HG03571 (cell line): ENCODE results near the gene MRPL3.
"Not testable (repeated sequence)": the region's sequence is repeated elsewhere in the genome, so short reads cannot be mapped to it uniquely, and the experiment has no call there.

ENCODE experiments used
- ATAC-seq: cut with Tn5 transposase; IDR thresholded peaks from one replicate; pipeline ENCODE4 v1.9.1; 2021; ENCODE audit not compliant: unreplicated experiment

Gene MRPL3

GRCh38 chr3:131501949-131502348, 822 bp downstream of the MRPL3 start:
- ATAC-seq, result no peak

GRCh38 chr3:131494706-131495105, 8.1 kb downstream of the MRPL3 start:
- ATAC-seq, result no peak

- ATAC-seq, result no peak
Measured at GRCh38 chr3:131491775-131492174, 11.0 kb downstream of the MRPL3 start.

GRCh38 chr3:131491084-131491483, 11.7 kb downstream of the MRPL3 start:
- no peak for ATAC-seq

- not testable (repeated sequence) for ATAC-seq
Measured at GRCh38 chr3:131486545-131486944, 16.2 kb downstream of the MRPL3 start.

- ATAC-seq, result no peak
Measured at GRCh38 chr3:131485119-131485518, 17.7 kb downstream of the MRPL3 start.

- no peak for ATAC-seq
Measured at GRCh38 chr3:131484496-131485111, 18.2 kb downstream of the MRPL3 start.

- no peak for ATAC-seq
Measured at GRCh38 chr3:131480116-131480515, 22.7 kb downstream of the MRPL3 start.

- ATAC-seq, result no peak
Measured at GRCh38 chr3:131477813-131478212, 25.0 kb downstream of the MRPL3 start.

- no peak for ATAC-seq
Measured at GRCh38 chr3:131474115-131474514, 28.7 kb downstream of the MRPL3 start.

GRCh38 chr3:131470377-131470776, 32.4 kb downstream of the MRPL3 start:
- ATAC-seq, result no peak

- ATAC-seq, result no peak
Measured at GRCh38 chr3:131458653-131459052, 44.1 kb downstream of the MRPL3 start.

- no peak for ATAC-seq
Measured at GRCh38 chr3:131457220-131457619, 45.6 kb downstream of the MRPL3 start.

- no peak for ATAC-seq
Measured at GRCh38 chr3:131454501-131454900, 48.3 kb downstream of the MRPL3 start.

- ATAC-seq, result no peak
Measured at GRCh38 chr3:131453533-131453932, 49.2 kb downstream of the MRPL3 start.

GRCh38 chr3:131447349-131447748, 55.4 kb downstream of the MRPL3 start:
- ATAC-seq, result no peak

- no peak for ATAC-seq
Measured at GRCh38 chr3:131444180-131444579, 58.6 kb downstream of the MRPL3 start.

- no peak for ATAC-seq
Measured at GRCh38 chr3:131439084-131439483, 63.7 kb downstream of the MRPL3 start.

- ATAC-seq, result no peak
Measured at GRCh38 chr3:131435000-131435399, 67.8 kb downstream of the MRPL3 start.

GRCh38 chr3:131432441-131432840, 70.3 kb downstream of the MRPL3 start:
- no peak for ATAC-seq

- no peak for ATAC-seq
Measured at GRCh38 chr3:131431754-131432153, 71.0 kb downstream of the MRPL3 start.

- no peak for ATAC-seq
Measured at GRCh38 chr3:131427226-131427625, 75.5 kb downstream of the MRPL3 start.

- no peak for ATAC-seq
Measured at GRCh38 chr3:131421957-131422498, 80.7 kb downstream of the MRPL3 start.
